NCI-H187 treated with DMSO at 0.1 percent for 48 hours (cell line): ENCODE results near the gene SLC25A42.
"Not testable (repeated sequence)": the region's sequence is repeated elsewhere in the genome, so short reads cannot be mapped to it uniquely, and the experiment has no call there.

Experiments
- DNase-seq: peaks from one replicate; lab custom pipeline; 2025; lab: John Stamatoyannopoulos, UW

SLC25A42 gene

DNA sequence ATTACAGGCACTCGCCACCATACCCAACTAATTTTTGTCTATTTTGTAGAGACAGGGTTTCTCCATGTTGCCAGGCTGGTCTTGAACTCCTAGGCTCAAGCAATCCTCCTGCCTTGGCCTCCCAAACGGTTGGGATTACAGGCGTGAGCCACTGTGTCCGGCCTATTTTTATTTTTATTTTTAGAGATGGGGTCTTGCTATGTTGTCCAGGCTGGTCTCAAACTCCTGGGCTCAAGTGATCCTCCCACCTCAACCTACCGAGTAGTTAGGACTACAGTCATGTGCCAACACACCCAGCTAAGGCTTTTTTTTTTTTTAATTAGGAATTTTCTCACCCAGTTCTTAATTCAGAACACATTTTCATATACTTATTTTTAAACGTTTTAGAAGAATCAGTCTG is 71.9 kb downstream of the SLC25A42 start:
- not testable (repeated sequence) for DNase-seq

DNA sequence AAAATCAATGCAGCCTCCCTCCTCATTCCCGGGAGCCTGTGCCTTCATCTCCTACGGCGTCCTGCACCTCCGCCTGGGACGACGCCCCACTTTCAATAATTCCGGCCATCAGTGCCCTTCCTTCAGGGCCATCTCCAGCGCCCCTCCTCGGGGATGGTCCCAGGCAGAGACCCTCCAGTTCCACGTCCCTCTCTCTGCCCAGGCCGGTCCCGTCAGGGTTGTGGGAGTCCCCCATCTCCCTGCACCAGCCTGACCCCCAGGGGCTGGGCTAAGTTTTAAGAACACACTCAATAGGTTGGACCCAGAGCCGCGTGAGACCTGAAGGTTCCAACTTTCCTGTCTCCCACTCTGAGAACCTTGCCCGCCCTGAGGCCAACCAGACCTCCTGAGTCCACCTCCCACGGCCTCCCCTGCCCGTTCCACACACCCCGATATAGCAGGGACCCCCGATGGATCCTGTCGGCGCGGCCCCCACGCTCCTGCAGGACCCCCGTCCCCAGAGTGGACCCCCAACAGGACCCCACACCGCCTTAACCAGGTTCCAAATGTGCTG is 73.8 kb downstream of the SLC25A42 start:
- DNase-seq, result no peak

DNA sequence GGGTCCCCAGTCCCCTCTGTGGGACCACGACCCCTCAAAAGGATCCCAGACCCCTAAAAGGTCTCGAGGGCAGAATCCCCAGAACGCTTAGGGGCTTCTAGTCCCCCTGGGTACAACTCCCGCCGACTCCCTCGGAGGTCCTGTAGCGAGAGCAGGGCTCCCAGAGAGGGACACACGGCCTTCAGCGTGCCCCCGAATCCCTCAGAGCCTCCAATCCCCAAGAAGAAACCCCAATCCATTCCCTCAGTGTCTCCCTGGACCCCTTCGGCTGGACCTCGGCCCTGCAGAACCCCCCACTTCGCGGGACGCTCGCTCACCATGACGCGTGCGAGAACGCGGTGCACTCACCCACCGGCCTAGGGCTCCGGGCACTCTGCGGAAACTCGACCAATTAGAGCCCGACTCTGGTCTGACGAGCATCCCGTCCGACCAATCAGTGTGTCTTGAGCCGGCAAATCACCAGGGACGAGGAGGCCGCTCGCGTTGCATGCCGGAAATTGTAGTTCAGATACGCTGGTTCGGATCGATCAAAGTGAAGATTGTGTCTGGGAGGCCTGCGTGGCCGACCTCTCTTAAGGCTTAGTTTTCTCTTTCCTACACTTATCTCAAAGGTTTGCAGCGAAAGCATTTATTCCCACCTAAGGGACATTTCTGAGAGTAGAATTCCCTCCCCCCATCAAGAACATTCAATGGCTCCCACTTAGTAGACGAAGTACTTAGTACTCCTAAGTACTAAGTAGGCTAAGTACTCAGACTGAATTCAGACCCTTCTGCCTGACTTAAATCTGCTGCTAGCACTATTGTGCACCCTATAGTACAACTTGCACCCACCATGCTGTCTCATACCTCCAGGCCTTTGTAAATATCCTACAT is 74.6 kb downstream of the SLC25A42 start, which contains the start of gene TMEM161A:
Gene TMEM161A (minus strand): TSS at position 370 of the 873 bp plus-strand sequence. CDS start 50 bp downstream, at position 320.
- DNase-seq, result peak; percentile 62

DNA sequence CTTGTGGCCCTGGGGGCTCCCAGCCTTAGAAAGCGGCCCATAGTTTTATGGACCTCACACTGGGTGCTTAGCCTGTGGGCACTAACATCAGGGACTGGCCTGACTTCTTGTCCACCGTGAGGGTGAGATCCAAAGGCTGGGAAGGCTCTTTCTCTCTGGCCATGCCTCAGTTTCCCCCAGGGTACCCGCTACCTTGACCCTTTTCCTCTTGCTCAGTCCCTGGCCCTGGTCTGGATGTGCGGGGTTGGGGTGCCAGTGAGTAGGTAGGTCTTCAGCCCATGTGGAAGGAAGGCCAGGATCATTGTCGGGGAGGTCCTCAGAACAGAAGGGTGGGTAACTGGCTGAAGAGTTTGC is 76.1 kb downstream of the SLC25A42 start:
- no peak for DNase-seq

DNA sequence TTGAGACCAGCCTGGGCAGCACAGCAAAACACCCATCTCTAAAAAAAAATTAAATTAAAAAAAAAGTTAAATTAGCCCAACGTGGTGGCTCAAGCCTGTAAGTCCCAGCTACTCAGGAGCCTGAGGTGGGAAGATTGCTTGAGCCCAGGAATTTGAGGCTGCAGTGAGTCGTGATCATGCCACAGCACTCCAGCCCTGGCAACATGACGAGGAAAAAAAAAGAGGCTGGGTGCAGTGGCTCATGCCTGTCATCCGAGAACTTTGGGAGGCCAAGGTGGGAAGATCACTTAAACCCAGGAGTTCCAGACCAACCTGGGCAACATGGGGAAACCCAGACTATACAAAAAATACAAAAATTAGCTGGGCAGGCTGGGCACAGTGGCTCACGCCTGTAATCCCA is 76.7 kb downstream of the SLC25A42 start:
- no peak for DNase-seq

DNA sequence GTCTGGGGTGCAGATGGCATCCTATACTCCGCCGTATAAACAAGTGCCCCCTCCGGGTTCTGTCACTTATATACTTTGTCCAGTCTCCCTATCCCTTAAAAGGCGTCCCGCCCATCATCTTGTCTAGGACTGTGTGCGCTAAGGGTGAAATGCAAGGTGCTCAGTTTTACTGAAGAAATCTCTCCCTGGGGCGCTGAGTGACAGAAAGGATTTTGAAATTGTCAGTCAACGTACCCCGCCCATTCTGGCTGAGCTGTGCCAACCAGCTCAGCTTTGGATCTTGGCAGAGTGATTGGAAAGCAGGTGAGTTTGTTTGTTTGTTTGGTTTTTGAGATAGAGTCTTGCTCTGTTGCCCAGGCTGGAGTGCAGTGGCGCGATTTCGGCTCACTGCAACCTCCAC is 78.6 kb downstream of the SLC25A42 start:
- DNase-seq, result no peak

DNA sequence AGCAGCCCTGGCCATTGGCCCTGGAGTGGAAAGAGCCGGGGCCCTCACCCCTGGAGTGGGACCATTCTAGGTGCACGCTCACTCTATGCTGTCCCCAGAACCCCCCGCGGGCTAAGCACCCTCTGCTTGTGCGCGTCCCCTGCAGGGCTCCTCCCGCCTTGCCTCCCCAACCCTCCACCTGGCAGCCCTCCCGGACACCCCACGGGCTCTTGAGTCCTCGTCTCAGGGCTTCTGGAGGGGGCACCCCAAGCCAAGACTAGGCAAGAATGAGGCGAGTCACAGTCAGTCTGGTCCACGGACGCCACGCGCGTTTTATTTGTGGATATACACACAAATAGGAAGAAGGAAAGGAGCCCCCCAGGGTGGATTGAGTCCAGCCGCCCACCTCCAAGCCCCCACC is 81.5 kb downstream of the SLC25A42 start:
- no peak for DNase-seq

DNA sequence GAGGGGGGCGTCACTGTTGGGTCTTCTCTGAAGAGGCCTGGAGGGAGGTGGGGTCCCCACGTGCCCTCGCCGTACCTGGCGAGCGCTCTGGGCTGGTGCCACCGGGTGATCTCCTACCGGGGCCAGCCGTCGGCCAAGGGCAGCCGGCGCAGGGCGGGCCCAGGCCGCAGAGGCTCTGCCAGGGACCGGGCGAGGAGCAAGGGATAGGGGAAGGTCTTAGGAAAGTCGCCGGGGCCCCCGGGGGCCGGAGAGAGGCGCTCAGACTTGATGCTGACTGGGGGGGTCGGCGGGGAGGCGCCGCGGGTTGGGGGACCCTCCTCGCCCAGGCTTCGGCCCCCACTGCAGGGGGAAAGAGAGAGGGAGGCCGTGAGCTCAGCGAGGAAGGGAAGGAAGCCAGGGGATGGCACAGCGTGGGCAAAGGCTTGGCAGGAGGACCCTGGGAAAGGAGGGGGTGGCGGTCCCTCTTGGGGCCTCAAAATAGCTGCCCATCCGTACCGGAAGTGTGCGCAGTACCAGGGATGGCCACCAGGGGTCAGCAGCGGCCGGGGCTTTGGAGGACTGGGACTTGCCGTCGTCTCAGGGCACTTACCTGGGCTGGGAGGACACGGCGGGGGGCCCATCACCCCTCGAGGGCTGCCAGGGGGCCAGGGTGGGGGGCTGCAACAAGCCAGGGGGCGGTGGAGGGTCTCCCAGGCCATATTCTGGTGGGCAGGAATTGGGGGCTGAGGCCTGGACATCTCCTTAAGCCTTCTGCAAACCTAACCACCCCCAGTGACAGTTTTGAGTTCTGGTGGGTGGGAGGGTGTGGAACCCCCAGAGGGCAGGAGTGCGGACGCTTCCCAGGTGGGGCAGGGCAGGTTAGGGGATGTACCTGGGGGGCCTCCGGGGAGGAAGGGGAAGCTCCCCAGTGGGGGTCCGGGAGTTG is 82.2 kb downstream of the SLC25A42 start:
- DNase-seq, result no peak

DNA sequence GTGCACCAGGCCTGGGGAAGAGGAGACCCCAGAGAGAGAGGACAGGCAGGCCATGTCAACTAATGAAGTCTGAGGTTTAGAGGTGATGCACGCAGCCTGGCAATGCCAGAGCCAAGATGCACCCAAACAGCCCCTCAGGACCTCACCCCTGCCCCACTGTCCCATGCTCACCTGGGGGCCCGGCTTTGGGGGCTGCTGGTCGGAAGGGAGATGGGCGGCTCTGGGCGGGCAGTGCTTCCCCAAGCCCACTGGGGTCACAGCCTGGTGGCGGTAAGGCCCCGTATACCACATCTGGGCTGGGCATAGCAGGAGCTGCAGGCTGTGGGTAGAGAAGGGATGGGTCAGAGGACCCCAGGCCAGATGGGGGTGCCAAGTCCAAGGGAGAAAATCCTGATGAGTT is 83.1 kb downstream of the SLC25A42 start:
- DNase-seq, result no peak

DNA sequence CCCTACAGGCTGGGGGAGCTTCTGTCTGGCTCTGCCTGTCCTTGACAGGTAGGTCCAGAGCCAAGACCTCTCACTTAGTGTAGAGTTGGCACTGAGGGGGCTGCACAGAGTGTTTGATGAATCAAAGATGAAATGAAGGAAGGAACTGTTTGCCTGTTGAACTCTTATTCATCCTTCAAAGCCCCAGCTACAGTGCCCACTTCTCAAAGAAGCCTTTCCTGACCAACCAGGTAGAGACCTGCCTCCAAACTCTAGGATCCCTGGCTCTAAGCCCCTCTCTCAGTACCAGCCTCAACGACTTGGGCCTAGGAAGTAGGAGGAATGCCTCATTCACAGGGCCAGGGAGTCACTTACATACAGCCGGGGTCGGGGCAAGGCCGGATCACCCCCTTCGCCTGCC is 83.5 kb downstream of the SLC25A42 start:
- DNase-seq, result no peak

DNA sequence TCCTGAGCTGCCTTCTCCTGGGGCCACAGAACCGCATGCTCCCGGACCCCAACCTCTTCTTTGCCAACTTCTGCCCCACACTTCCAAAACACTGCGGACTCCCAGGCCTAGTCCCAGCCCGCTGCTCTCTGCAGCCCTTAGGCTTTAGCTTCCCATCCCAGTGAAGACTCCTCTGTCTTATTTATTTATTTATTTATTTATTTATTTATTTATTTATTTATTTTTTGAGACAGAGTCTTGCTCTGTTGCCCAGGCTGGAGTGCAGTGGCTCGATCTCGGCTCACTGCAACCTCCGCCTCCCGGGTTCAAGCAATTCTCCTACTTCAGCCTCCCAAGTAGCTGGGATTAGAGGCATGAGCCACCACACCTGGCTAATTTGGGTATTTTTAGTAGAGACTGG is 84.7 kb downstream of the SLC25A42 start:
- not testable (repeated sequence) for DNase-seq

DNA sequence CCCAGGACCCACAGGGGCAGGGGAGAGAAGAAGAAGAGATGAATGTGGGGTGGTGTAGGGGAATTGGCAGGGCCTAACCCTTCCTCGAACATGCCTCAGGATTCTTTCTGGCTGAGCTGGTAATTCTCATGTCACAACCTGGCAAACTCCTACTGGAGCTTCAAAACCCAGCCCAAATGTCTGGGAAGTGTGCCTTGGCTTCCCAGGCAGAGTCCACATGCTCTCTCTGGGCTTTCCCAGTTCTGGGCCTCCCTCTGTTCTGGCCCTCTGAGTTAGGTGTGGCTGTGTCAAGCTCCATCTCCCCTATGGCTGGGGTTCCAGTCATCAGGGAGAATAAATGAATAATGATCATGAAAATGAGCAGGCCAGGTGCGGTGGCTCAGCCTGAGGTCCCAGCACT is 85.6 kb downstream of the SLC25A42 start:
- DNase-seq, result no peak

DNA sequence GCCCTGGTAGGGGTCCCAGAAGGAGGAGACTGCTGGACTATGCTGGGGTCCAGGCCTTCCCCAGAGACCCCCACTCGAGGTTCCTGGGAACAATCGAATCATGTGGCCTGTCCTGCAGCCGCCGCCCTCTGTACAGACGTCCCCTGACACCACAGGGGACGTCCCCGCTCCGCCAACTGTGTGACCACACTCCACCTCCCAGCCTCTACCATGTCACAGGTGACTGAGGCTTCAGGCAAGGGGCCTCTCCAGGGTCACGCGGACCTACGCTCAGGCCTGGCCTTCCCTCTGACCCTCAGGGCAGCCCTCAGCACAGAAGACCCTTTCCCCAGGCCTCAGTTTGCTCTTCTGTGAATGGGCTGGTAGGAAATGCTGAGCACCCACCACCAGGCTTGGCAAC is 87.6 kb downstream of the SLC25A42 start:
- no peak for DNase-seq

DNA sequence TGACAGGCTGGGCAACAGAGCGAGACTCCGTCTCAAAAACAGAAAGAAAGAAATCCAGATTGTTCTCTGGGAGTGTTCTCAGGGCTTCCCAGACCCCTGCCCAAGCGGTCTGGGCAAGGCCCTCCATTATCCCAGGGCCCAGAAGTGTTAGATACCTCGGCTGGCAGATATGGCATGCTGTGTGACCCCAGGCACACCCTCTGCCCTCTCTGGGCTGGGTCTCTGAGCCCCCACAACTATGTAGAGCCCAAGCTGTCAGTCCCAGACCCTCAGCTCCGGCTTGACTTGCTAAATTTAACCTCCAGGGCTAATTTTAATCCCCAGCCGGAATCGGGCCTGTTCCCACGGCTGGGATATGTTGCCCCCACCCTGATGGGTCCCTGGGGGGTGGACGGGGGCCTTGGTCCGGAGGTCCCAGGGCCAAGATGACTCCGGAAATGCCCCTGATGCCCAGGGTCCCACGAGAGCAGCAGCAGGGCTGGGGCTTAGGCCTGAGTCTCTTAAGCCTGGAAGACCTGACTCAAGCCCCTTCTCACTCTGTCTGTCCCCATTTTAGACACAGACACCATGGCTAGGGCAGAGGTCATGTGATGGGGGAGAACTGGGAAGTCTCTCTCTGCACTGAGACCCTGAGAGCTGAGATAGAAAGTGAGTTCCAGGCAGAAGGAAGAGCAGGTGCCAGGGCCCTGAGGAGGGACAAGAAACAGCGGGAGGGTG is 89.0 kb downstream of the SLC25A42 start:
- no peak for DNase-seq

DNA sequence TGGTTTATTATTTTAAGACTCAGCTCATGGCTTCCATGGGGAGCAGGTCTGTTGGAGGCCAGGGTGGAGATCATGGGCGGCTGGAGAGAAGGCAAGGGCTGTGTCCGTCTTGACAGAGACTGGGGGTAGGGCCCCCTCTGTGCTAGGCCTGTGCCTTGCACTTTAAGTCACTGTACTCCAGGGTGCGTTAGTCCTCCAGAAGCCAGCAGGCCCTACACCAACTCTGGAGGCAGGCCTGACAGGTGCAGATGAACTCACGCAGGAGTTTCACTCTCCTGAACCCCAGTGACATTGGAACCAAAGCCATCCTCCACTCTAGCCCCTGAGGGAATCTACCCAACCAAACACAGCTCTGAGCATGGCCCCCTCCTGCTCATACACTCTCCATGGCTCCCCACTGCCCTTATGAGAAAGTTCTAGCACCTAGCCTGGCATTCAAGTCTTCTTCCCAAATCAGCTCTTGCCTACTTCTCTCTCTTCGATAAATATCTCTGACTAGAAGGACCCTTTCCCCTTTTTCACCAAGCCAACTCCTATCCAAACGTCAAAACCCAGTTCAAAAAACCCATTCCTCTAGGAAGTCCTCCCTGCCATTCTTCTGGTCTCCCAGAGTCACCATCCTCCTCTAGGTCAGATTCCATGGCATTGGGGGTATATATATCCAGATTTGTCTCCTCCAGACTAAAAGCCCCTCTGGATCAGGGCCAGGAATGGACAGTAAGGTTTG is 91.1 kb downstream of the SLC25A42 start:
- no peak for DNase-seq

DNA sequence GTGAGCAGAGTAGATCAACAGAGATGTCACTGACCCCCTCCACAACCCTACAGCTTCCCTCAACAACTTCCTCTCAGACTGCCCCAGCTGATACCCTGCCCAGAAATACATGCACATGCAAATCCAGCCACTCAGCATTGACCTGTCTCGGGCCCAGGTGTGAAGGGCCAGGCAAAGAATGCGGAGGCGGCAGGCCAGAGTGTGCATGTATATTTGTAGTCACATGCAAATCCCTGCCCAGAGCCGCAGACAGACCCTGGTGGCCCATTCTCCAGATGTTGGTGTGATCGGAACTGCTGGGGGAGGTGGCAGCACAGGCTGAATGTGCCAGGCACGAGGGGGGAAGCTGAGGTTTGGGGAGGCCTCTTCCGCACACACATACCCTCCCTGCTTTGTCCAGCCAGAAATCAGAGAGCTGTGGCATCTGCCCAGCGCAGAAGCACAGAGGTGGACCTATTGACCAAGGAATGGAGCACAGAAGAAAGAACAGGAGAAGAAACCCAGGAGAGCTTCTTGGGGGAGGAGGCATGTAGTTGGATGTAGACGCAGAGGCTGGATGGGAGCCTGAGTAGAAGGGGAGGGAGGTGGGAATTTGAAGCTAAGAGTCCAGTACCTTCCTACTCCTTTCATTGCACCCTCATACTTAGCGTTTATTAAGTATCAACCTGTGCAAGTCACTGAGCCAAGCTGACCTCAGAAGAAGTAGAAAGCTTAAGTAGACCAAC is 91.9 kb downstream of the SLC25A42 start:
- DNase-seq, result no peak

DNA sequence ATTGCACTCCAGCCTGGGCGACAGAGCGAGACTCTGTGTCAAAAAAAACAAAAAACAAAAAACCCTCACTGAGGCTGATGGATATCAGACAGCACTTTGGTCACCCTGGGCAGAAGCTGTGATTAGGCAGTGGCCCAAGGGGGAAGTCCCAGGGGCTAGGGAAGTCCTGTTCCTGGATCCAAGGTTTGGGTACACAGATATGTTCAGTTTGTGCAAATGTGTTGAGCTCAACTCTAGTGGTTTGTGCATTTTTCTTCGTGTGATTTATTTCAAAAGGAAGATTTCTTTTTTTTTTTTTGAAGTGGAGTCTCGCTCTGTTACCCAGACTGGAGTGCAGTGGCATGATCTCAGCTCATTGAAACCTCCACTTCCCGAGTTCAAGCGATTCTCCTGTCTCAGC is 94.0 kb downstream of the SLC25A42 start:
- no peak for DNase-seq

DNA sequence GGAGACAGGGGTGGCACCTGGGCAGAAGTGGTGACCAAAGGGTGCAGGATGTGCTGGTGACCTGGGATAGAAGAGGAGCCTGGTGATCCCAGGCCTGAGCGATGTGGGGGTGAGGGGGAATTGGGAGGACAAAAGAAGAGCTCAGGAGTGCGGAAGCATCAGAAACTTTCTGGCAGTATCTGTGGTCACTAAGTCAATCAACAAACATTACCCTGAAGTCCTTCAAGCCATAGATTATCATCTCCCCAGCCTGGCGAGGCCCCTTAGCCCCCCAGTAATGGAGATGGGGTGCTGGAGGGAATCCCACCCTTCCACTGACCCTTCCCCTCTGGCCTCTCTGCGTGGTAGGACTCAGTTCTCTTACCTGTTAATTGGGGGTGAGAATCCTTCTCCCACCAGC is 95.7 kb downstream of the SLC25A42 start:
- DNase-seq, result no peak

DNA sequence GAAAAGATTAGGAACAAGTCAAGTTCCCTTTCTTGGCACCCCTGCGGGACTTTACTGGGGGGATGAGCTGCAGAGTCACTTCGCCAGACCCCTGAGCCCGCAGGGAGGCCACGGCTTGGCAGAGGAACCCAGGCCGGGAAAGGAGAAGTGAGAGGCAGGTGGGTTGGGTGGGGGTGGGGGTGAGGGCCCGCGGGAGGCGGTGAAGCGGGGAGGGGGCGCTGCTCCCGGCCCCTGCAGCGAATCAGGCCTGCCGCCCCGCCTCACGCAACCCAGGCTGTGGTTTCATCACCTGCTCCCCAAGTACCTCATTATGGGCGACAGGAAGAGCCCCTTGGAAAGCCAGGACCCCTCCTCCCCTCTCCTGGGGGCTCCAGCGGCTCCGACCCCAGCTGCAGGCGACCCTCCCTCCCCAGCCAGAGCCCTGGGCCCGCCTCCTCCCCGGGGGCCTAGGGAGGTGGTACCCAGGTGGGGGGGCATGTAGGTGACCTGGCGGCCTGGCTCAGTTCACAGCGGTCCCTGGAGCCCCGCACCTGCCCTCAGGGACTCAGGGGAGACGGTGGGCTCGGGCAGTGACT is 96.8 kb downstream of the SLC25A42 start:
- no peak for DNase-seq

DNA sequence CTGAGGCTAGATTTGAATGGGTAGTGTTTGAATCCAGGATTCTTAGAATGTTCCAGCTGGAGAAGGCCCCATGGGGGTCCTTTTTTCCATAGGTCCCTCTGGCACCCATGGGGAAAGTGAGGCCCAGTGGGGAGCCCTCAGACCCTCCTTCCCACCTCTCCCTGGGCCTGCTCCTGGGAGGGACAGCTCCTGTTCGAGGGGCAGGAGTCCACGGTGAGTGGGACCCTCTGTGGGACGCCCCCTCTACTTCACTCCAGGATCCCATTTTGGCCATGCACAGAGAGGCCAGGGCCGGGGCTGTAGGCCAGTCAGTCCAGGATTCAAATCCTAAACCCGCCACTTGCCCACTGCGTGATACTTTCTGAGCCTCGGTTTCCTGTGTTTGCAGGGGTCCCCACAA is 98.7 kb downstream of the SLC25A42 start:
- no peak for DNase-seq
